Neural progenitor cell (in vitro differentiated cells): ENCODE results near the gene SIM2. TPM values are rescaled to one million over a fixed set of nuclear protein-coding genes. Genes with fewer than 3 reads are reported as not detected.

Source experiments
- DNase-seq: peaks from one replicate; pipeline ENCODE4 v3.0.0-alpha.2; 2016; ENCODE audit warnings: low spot score
- H2AFZ ChIP-seq: fragments of 200-600 bp; sonication (generic); replicated peaks from 2 replicates; pipeline ENCODE4 v1.6.1; 2016; ENCODE audit warnings: antibody characterized with exemption
- H3F3A ChIP-seq: fragments of 200-600 bp; sonication (generic); 2 replicates; pipeline ENCODE4 v1.6.1; 2016; ENCODE audit warnings: antibody characterized with exemption, low read depth
- H3K27ac ChIP-seq: fragments of 200-600 bp; sonication (generic); 2 replicates; pipeline ENCODE4 v1.5.1; 2016; ENCODE audit warnings: mild to moderate bottlenecking
- H3K27me3 ChIP-seq: fragments of 200-600 bp; sonication (generic); 2 replicates; pipeline ENCODE4 v1.6.1; 2016; ENCODE audit warnings: mild to moderate bottlenecking, moderate library complexity
- H3K36me3 ChIP-seq: fragments of 200-600 bp; sonication (generic); 2 replicates; pipeline ENCODE4 v1.5.1; 2016
- H3K4me1 ChIP-seq: fragments of 200-600 bp; sonication (generic); 2 replicates; pipeline ENCODE4 v1.6.1; 2016; ENCODE audit warnings: mixed run types
- H3K4me2 ChIP-seq: fragments of 200-600 bp; sonication (generic); 2 replicates; pipeline ENCODE4 v1.6.1; 2016
- H3K4me3 ChIP-seq: fragments of 200-600 bp; sonication (generic); 2 replicates; pipeline ENCODE4 v1.5.1; 2016
- H3K79me2 ChIP-seq: fragments of 200-600 bp; sonication (generic); 2 replicates; pipeline ENCODE4 v1.6.1; 2016; ENCODE audit warnings: low read depth
- H3K9ac ChIP-seq: fragments of 200-600 bp; sonication (generic); 2 replicates; pipeline ENCODE4 v1.6.1; 2016
- H3K9me3 ChIP-seq: fragments of 200-600 bp; sonication (generic); 2 replicates; pipeline ENCODE4 v1.5.1; 2016; ENCODE audit warnings: low read depth
- H4K20me1 ChIP-seq: fragments of 200-600 bp; sonication (generic); 2 replicates; pipeline ENCODE4 v1.6.1; 2016; ENCODE audit warnings: low read depth
- H3K27ac Mint-ChIP-seq: 3 replicates; pipeline ENCODE4 v1.8.0; 2021; ENCODE audit warnings: mixed read lengths
- H3K27me3 Mint-ChIP-seq: 2 replicates; pipeline ENCODE4 v1.8.0; 2022; ENCODE audit warnings: low read depth, mild to moderate bottlenecking, inconsistent platforms, moderate library complexity, mixed read lengths; ENCODE audit not compliant: insufficient read depth
- H3K36me3 Mint-ChIP-seq: 3 replicates; pipeline ENCODE4 v1.8.0; 2021; ENCODE audit warnings: mixed read lengths
- H3K4me1 Mint-ChIP-seq: 3 replicates; pipeline ENCODE4 v1.8.0; 2021; ENCODE audit warnings: mixed read lengths
- H3K4me3 Mint-ChIP-seq: 3 replicates; pipeline ENCODE4 v1.8.0; 2021; ENCODE audit warnings: mild to moderate bottlenecking, moderate library complexity, mixed read lengths
- H3K9me3 Mint-ChIP-seq: 3 replicates; pipeline ENCODE4 v1.8.0; 2020; ENCODE audit warnings: mixed read lengths
- CTCF ChIP-seq: fragments of 200-600 bp; sonication (generic); IDR thresholded peaks from 2 replicates; pipeline ENCODE4 v1.5.1; 2017; ENCODE audit warnings: antibody characterized with exemption, mild to moderate bottlenecking
- EZH2 ChIP-seq: fragments of 200-600 bp; sonication (generic); IDR thresholded peaks from 2 replicates; pipeline ENCODE4 v1.6.1; 2017; ENCODE audit warnings: antibody characterized with exemption, mild to moderate bottlenecking, moderate library complexity
- EZH2phosphoT487 ChIP-seq: fragments of 200-600 bp; sonication (generic); IDR thresholded peaks from 2 replicates; pipeline ENCODE4 v1.6.1; 2017; ENCODE audit warnings: antibody characterized with exemption
- total RNA-seq: library from RNA; depleted of rRNA; stranded (reverse); fragments of >200 nt; gene quantifications from 2 replicates; pipeline ENCODE4 v1.2.3, GENCODE V29; 2015; ENCODE audit warnings: low replicate concordance

SIM2 gene
- total RNA-seq, 1 donor from 2014 or later, result not detected

- peak; percentile 92 for TF ChIP-seq EZH2
- no peak for TF ChIP-seq CTCF
- Histone ChIP-seq H2AFZ (peak overlapping the region; percentile 31), H3K9me3 (no peaks in the 10 kb centered on the region), H4K20me1 (peaks cover 97% of the 10 kb centered on the region), H3F3A (peaks cover 39% of the 10 kb centered on the region), H3K4me3 (peak overlapping the region; percentile 34), H3K27ac (no peak overlapping the region), H3K4me2 (peak overlapping the region; percentile 94), H3K4me1 (peaks cover 54% of the 10 kb centered on the region), H3K27me3 (peaks cover 100% of the 10 kb centered on the region), H3K36me3 (no peaks in the 10 kb centered on the region), H3K9ac (no peak overlapping the region), H3K79me2 (no peaks in the 10 kb centered on the region)
- no peaks in the 10 kb centered on the region for H3K36me3 Mint-ChIP-seq
- peaks cover 81% of the 10 kb centered on the region for H3K27me3 Mint-ChIP-seq
- H3K4me3 Mint-ChIP-seq, result peak overlapping the region; percentile 82
- no peak overlapping the region for H3K27ac Mint-ChIP-seq
- H3K9me3 Mint-ChIP-seq, result peaks cover 2% of the 10 kb centered on the region
- H3K4me1 Mint-ChIP-seq, result peaks cover 31% of the 10 kb centered on the region
- DNase-seq, result peak; percentile 65
Measured at GRCh38 chr21:36700295-36700970, 1.5 kb downstream of the SIM2 start.

- Histone ChIP-seq H3K4me3 (peak overlapping the region; percentile 34), H2AFZ (peak overlapping the region; percentile 31), H3F3A (peaks cover 35% of the 10 kb centered on the region), H3K4me1 (peaks cover 55% of the 10 kb centered on the region), H3K9me3 (no peaks in the 10 kb centered on the region), H3K9ac (no peak overlapping the region), H4K20me1 (peaks cover 97% of the 10 kb centered on the region), H3K27ac (no peak overlapping the region), H3K4me2 (peak overlapping the region; percentile 70), H3K79me2 (no peaks in the 10 kb centered on the region), H3K36me3 (no peaks in the 10 kb centered on the region), H3K27me3 (peaks cover 100% of the 10 kb centered on the region)
- peaks cover 24% of the 10 kb centered on the region for H3K4me1 Mint-ChIP-seq
- TF ChIP-seq CTCF, result peak; percentile 16
- peak; percentile 82 for TF ChIP-seq EZH2phosphoT487
- TF ChIP-seq EZH2, result peak; percentile 89
- DNase-seq, result peak; percentile 74
- H3K4me3 Mint-ChIP-seq, result peak overlapping the region; percentile 82
- H3K27ac Mint-ChIP-seq, result no peak overlapping the region
- H3K27me3 Mint-ChIP-seq, result peaks cover 81% of the 10 kb centered on the region
- peaks cover 2% of the 10 kb centered on the region for H3K9me3 Mint-ChIP-seq
- H3K36me3 Mint-ChIP-seq, result no peaks in the 10 kb centered on the region
Measured at GRCh38 chr21:36700971-36701755, 2.2 kb downstream of the SIM2 start.

GRCh38 chr21:36701756-36702621, 3.1 kb downstream of the SIM2 start:
- peaks cover 40% of the 10 kb centered on the region for H3F3A ChIP-seq
- Mint-ChIP-seq H3K36me3 (no peaks in the 10 kb centered on the region), H3K4me1 (peaks cover 26% of the 10 kb centered on the region), H3K4me3 (peak overlapping the region; percentile 77), H3K27me3 (peaks cover 81% of the 10 kb centered on the region), H3K27ac (no peak overlapping the region), H3K9me3 (peaks cover 2% of the 10 kb centered on the region)
- H3K9ac ChIP-seq, result no peak overlapping the region
- TF ChIP-seq EZH2phosphoT487 (peak; percentile 90), EZH2 (peak; percentile 67), CTCF (no peak)
- no peak overlapping the region for H2AFZ ChIP-seq
- peaks cover 56% of the 10 kb centered on the region for H3K4me1 ChIP-seq
- peak; percentile 47 for DNase-seq
- no peak overlapping the region for H3K27ac ChIP-seq
- peaks cover 97% of the 10 kb centered on the region for H4K20me1 ChIP-seq
- peak overlapping the region; percentile 34 for H3K4me3 ChIP-seq
- no peaks in the 10 kb centered on the region for H3K79me2 ChIP-seq
- no peaks in the 10 kb centered on the region for H3K9me3 ChIP-seq
- peaks cover 100% of the 10 kb centered on the region for H3K27me3 ChIP-seq
- H3K36me3 ChIP-seq, result no peaks in the 10 kb centered on the region
- H3K4me2 ChIP-seq, result peak overlapping the region; percentile 70
